GM12878 (cell line): ENCODE measurements around the gene ITFG1. TPM values are rescaled to one million over a fixed set of nuclear protein-coding genes. Genes with fewer than 3 reads are reported as not detected.
A peak's percentile ranks its signal among the peaks of the same experiment; 100 is the strongest.

Experiments used
- ATF7 ChIP-seq: fragments of 450-650 bp; IDR thresholded peaks from 2 replicates; pipeline ENCODE4 v1.6.1; 2016; ENCODE audit warnings: low read depth, mild to moderate bottlenecking
- BCL11A ChIP-seq: IDR thresholded peaks from 2 replicates; pipeline ENCODE4 v1.6.1; 2011; ENCODE audit warnings: low read depth, low read length
- CHD2 ChIP-seq: IDR thresholded peaks from 2 replicates; pipeline ENCODE4 v1.6.1; 2011; ENCODE audit warnings: low read depth, low read length, improper control_type of control experiment, borderline replicate concordance
- EED ChIP-seq: sonication (generic); IDR thresholded peaks from 2 replicates; pipeline ENCODE4 v1.6.1; 2016; ENCODE audit warnings: antibody characterized with exemption, low read depth
- EGR1 ChIP-seq, 2 experiments: IDR thresholded peaks; 1 replicate in 1 of 2; 2 replicates in 1 of 2; pipeline ENCODE4 v1.6.1; 2011 to 2012; ENCODE audit warnings: low read depth in 2 of 2, low read length in 2 of 2, borderline replicate concordance in 1 of 2, mild to moderate bottlenecking in 1 of 2, moderate library complexity in 1 of 2
- GATAD2B ChIP-seq: fragments of 450-650 bp; conservative IDR thresholded peaks from 2 replicates; pipeline ENCODE4 v1.6.1; 2017; ENCODE audit warnings: low read depth, mild to moderate bottlenecking, moderate library complexity
- HCFC1 ChIP-seq: fragments of 150-350 bp; IDR thresholded peaks from 2 replicates; pipeline ENCODE4 v1.6.1; 2014; ENCODE audit warnings: low read length
- IKZF1 ChIP-seq: fragments of 450-650 bp; conservative IDR thresholded peaks from 2 replicates; pipeline ENCODE4 v1.6.1; 2017; ENCODE audit warnings: antibody characterized with exemption, mild to moderate bottlenecking
- IKZF2 ChIP-seq, 2 experiments: fragments of 450-650 bp; IDR thresholded peaks; 2 replicates each; pipeline ENCODE4 v1.6.1; 2017; ENCODE audit warnings: mild to moderate bottlenecking in 2 of 2, moderate library complexity in 2 of 2
- KDM1A ChIP-seq: fragments of 200-600 bp; sonication (generic); IDR thresholded peaks from 2 replicates; pipeline ENCODE4 v1.6.1; 2016; ENCODE audit warnings: borderline replicate concordance
- NBN ChIP-seq: fragments of 450-650 bp; IDR thresholded peaks from 2 replicates; pipeline ENCODE4 v1.6.1; 2016
- POLR2AphosphoS2 ChIP-seq: IDR thresholded peaks from 2 replicates; pipeline ENCODE4 v1.6.1; 2011; ENCODE audit warnings: low read depth, mild to moderate bottlenecking, low read length, improper control_type of control experiment, moderate library complexity
- RAD21 ChIP-seq: IDR thresholded peaks from 2 replicates; pipeline ENCODE4 v1.6.1; 2011; ENCODE audit warnings: mild to moderate bottlenecking, low read depth, low read length, moderate library complexity; ENCODE audit not compliant: insufficient read depth
- SMARCA5 ChIP-seq: fragments of 450-650 bp; IDR thresholded peaks from 2 replicates; pipeline ENCODE4 v1.6.1; 2017; ENCODE audit warnings: mild to moderate bottlenecking
- SPI1 ChIP-seq: IDR thresholded peaks from 2 replicates; pipeline ENCODE4 v1.6.1; 2011; ENCODE audit warnings: low read depth, mild to moderate bottlenecking, low read length, moderate library complexity, borderline replicate concordance; ENCODE audit not compliant: insufficient read depth
- STAT1 ChIP-seq: fragments of 450-650 bp; conservative IDR thresholded peaks from 2 replicates; pipeline ENCODE4 v1.6.1; 2014; ENCODE audit warnings: antibody characterized with exemption, mild to moderate bottlenecking
- polyA plus RNA-seq, 11 experiments: library from polyadenylated mRNA; depleted of rRNA in 4 of 11; unstranded in 6 of 11; stranded (reverse) in 5 of 11; fragments of >200 nt; fragmentation: Nextera tagmentation in 4 of 11; fragmentation: Illumina TruSeq in 1 of 11; extraction: Ambion mirVana in 4 of 11; extraction: Trizol in 1 of 11; gene quantifications; 1 replicate in 1 of 11; 2 replicates in 10 of 11; pipeline versions ENCODE4 v1.2.1 to v1.2.3, GENCODE V29; 2011 to 2016; ENCODE audit warnings: inconsistent platforms in 2 of 11, missing spikeins in 2 of 11, low read depth in 1 of 11
- total RNA-seq, 4 experiments: library from RNA; depleted of rRNA in 3 of 4; stranded (reverse); fragments of >200 nt in 3 of 4; fragmentation: Illumina TruSeq in 1 of 4; extraction: Trizol in 1 of 4; gene quantifications; 2 replicates each; pipeline versions ENCODE4 v1.2.1 to v1.2.3, GENCODE V29; 2013 to 2021
- TF ChIP-seq, protein P1 (sequence below): fragments of 450-650 bp; IDR thresholded peaks from 2 replicates; pipeline ENCODE4 v1.6.1; 2017; ENCODE audit warnings: low read depth, mild to moderate bottlenecking, moderate library complexity
- TF ChIP-seq, protein P2 (sequence below): fragments of 450-650 bp; formaldehyde crosslinking; IDR thresholded peaks from 2 replicates; pipeline ENCODE4 v1.4.0; 2022; ENCODE audit warnings: mild to moderate bottlenecking, moderate library complexity
- TF ChIP-seq, protein P3 (sequence below): fragments of 450-650 bp; IDR thresholded peaks from 2 replicates; pipeline ENCODE4 v1.6.1; 2016; ENCODE audit warnings: mild to moderate bottlenecking
- TF ChIP-seq, protein P4 (sequence below): IDR thresholded peaks from 2 replicates; pipeline ENCODE4 v1.6.1; 2011; ENCODE audit warnings: mild to moderate bottlenecking, low read depth, low read length, moderate library complexity; ENCODE audit not compliant: insufficient replicate concordance
- TF ChIP-seq, protein P5 (sequence below): fragments of 450-650 bp; IDR thresholded peaks from 2 replicates; pipeline ENCODE4 v1.6.1; 2017; ENCODE audit warnings: antibody characterized with exemption, mild to moderate bottlenecking, moderate library complexity

Gene ITFG1
- total and polyA plus RNA-seq, 10 of the 15 experiments (the other 5 are each of a cell fraction or from before 2014, with no cell fraction given) = 9.3 to 56.3 (median 28.6) TPM

DNA sequence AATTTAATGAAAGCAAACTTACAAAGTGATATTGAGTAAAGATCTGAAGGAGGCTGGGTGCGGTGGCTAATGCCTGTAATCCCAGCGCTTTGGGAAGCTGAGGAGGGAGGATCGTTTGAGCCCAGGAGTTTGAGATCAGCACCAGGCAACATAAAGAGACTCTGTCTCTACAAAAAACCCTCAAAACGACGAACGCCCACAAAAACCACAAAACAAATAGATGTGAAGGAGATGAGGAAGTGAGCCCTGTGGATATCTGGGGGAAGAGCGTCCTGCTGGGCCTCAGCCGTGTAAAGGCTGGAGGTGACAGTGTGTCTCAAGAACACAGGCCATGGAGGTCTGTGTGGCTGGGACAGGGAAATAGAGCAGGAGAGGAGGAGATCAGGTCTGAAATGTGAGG is 68.8 kb downstream of the ITFG1 start (continued):
- TF ChIP-seq, protein P1, sequence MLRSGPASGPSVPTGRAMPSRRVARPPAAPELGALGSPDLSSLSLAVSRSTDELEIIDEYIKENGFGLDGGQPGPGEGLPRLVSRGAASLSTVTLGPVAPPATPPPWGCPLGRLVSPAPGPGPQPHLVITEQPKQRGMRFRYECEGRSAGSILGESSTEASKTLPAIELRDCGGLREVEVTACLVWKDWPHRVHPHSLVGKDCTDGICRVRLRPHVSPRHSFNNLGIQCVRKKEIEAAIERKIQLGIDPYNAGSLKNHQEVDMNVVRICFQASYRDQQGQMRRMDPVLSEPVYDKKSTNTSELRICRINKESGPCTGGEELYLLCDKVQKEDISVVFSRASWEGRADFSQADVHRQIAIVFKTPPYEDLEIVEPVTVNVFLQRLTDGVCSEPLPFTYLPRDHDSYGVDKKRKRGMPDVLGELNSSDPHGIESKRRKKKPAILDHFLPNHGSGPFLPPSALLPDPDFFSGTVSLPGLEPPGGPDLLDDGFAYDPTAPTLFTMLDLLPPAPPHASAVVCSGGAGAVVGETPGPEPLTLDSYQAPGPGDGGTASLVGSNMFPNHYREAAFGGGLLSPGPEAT = peak; percentile 74
- TF ChIP-seq, protein P2, sequence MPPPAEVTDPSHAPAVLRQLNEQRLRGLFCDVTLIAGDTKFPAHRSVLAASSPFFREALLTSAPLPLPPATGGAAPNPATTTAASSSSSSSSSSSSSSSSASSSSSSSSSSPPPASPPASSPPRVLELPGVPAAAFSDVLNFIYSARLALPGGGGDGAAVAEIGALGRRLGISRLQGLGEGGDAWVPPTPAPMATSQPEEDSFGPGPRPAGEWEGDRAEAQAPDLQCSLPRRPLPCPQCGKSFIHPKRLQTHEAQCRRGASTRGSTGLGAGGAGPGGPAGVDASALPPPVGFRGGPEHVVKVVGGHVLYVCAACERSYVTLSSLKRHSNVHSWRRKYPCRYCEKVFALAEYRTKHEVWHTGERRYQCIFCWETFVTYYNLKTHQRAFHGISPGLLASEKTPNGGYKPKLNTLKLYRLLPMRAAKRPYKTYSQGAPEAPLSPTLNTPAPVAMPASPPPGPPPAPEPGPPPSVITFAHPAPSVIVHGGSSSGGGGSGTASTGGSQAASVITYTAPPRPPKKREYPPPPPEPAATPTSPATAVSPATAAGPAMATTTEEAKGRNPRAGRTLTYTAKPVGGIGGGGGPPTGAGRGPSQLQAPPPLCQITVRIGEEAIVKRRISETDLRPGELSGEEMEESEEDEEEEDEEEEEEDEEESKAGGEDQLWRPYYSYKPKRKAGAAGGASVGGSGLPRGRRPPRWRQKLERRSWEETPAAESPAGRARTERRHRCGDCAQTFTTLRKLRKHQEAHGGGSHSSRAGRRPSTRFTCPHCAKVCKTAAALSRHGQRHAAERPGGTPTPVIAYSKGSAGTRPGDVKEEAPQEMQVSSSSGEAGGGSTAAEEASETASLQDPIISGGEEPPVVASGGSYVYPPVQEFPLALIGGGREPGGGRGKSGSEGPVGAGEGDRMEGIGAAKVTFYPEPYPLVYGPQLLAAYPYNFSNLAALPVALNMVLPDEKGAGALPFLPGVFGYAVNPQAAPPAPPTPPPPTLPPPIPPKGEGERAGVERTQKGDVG (CRISPR knock-in tag) = no peak
- TF ChIP-seq CHD2 (0 out of 2 replicates have a peak, but pooled peaks have one; percentile 15), NBN (0 out of 2 replicates have a peak, but pooled peaks have one; percentile 45), EGR1 (IDR thresholded peaks at IDR 0.05; ENCODE audit: borderline replicate concordance in 1 of 2, low read depth in 2 of 2, low read length in 2 of 2) (peak in 1 of 2 experiments; percentile 16; a peak in 1 of 3 replicates), STAT1 (no peak), KDM1A (no peak), IKZF2 (IDR thresholded peaks at IDR 0.05) (peak; percentile 87 to 91), POLR2AphosphoS2 (no peak), GATAD2B (peak; percentile 40; the same call in 1 of the 2 replicates), ATF7 (no peak), BCL11A (0 out of 2 replicates have a peak, but pooled peaks have one; percentile 40), SPI1 (peak; percentile 96), IKZF1 (peak; percentile 89), HCFC1 (no peak), RAD21 (peak; percentile 22; the same call in 1 of the 2 replicates), EED (peak; percentile 91), SMARCA5 (no peak)
- TF ChIP-seq, protein P3, sequence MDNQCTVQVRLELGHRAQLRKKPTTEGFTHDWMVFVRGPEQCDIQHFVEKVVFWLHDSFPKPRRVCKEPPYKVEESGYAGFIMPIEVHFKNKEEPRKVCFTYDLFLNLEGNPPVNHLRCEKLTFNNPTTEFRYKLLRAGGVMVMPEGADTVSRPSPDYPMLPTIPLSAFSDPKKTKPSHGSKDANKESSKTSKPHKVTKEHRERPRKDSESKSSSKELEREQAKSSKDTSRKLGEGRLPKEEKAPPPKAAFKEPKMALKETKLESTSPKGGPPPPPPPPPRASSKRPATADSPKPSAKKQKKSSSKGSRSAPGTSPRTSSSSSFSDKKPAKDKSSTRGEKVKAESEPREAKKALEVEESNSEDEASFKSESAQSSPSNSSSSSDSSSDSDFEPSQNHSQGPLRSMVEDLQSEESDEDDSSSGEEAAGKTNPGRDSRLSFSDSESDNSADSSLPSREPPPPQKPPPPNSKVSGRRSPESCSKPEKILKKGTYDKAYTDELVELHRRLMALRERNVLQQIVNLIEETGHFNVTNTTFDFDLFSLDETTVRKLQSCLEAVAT = peak; percentile 86
- TF ChIP-seq, protein P4, sequence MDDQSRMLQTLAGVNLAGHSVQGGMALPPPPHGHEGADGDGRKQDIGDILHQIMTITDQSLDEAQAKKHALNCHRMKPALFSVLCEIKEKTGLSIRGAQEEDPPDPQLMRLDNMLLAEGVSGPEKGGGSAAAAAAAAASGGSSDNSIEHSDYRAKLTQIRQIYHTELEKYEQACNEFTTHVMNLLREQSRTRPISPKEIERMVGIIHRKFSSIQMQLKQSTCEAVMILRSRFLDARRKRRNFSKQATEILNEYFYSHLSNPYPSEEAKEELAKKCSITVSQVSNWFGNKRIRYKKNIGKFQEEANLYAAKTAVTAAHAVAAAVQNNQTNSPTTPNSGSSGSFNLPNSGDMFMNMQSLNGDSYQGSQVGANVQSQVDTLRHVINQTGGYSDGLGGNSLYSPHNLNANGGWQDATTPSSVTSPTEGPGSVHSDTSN = no peak
- TF ChIP-seq, protein P5, sequence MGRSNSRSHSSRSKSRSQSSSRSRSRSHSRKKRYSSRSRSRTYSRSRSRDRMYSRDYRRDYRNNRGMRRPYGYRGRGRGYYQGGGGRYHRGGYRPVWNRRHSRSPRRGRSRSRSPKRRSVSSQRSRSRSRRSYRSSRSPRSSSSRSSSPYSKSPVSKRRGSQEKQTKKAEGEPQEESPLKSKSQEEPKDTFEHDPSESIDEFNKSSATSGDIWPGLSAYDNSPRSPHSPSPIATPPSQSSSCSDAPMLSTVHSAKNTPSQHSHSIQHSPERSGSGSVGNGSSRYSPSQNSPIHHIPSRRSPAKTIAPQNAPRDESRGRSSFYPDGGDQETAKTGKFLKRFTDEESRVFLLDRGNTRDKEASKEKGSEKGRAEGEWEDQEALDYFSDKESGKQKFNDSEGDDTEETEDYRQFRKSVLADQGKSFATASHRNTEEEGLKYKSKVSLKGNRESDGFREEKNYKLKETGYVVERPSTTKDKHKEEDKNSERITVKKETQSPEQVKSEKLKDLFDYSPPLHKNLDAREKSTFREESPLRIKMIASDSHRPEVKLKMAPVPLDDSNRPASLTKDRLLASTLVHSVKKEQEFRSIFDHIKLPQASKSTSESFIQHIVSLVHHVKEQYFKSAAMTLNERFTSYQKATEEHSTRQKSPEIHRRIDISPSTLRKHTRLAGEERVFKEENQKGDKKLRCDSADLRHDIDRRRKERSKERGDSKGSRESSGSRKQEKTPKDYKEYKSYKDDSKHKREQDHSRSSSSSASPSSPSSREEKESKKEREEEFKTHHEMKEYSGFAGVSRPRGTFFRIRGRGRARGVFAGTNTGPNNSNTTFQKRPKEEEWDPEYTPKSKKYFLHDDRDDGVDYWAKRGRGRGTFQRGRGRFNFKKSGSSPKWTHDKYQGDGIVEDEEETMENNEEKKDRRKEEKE = no peak
